Dermis microvascular lymphatic vessel endothelial cell (primary cell): Measurements from ENCODE around the gene SPRED1. TPM values are rescaled to one million over a fixed set of nuclear protein-coding genes. Genes with fewer than 3 reads are reported as not detected.

ENCODE experiments used
- DNase-seq, 2 donors: peaks; one replicate each; pipeline versions ENCODE4 v3.0.0 to v3.0.0-alpha.2; 2010; ENCODE audit warnings: low read depth in 2 of 2
- total RNA-seq: library from RNA; depleted of rRNA; stranded (reverse); fragments of >200 nt; gene quantifications from 2 replicates; pipeline ENCODE4 v1.2.1, GENCODE V29; 2014

SPRED1 gene
- total RNA-seq, 1 donor from 2014 or later: 15.8 TPM

DNA sequence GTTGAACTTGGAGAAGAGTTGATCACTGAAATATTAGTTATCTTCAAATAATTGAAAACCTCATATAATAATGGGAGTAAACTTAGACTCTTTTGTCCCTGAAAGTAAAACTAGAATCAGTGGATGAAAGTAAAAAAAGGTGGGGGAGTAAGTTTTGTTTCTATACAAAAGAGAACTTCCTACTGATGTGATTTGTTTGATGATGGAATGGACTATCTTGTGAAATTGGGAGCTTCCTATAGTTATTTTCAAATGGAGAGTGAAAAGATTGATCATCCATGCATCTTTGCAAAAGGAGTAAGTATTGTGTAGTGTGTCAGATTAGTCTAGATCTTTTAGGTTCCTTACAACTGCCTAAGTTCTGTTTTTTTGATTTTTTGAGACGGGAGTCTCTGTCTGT is 28.4 kb downstream of the SPRED1 start:
- DNase-seq: no peak

DNA sequence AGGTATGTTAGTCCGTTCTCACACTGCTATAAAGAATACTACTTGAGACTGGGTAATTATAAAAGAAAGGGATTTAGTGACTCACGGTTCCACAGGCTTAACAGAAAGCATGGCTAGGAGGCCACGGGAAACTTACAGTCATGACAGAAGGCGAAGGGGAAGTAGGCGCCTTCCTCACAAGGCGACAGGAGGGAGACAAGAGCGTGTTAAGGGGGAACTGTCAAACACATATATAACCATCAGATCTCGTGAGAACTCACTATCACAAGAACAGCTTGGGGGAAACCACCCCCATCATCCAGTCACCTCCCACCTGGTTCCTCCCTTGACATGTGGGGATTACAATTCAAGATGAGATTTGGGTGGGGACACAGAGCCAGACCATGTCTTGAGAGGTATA is 30.4 kb downstream of the SPRED1 start:
- DNase-seq: no peak

DNA sequence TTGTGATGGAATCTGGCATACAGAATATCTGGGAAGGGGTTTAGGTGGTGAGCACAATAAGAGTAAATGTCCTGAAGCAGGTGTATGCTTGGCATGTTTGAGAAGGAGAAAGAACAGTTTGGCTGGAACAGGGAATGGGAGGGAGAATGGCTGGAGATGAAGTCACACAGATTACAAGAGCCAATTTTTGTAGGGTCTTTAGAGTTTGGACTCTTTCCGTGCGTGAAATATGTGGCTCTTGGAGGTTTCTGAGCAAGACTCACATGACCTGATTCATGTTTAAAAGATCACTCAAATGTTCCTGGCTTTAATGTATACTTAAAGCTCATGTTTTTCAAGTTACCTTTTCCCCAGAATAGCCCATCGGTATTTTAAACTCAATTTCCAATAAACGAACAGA is 32.8 kb downstream of the SPRED1 start:
- DNase-seq: no peak

DNA sequence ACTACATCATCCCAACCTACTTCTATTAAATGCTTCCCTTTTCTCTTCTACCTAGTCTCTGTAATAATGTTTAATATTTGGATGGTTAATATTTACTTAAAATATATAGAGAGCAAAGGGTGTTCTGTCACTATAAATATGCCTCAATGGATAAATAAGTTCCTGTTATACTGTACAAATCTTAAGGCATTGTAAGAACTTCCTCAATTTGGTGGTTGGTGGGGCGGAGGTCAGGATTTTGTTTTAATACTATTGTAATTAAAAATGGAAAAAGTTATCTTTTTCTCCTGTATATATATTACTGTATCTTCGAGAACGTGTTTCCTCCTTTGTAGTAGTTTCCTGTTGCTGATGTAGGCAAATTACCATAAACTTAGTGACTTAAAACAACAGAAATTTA is 41.5 kb downstream of the SPRED1 start:
- DNase-seq: no peak

DNA sequence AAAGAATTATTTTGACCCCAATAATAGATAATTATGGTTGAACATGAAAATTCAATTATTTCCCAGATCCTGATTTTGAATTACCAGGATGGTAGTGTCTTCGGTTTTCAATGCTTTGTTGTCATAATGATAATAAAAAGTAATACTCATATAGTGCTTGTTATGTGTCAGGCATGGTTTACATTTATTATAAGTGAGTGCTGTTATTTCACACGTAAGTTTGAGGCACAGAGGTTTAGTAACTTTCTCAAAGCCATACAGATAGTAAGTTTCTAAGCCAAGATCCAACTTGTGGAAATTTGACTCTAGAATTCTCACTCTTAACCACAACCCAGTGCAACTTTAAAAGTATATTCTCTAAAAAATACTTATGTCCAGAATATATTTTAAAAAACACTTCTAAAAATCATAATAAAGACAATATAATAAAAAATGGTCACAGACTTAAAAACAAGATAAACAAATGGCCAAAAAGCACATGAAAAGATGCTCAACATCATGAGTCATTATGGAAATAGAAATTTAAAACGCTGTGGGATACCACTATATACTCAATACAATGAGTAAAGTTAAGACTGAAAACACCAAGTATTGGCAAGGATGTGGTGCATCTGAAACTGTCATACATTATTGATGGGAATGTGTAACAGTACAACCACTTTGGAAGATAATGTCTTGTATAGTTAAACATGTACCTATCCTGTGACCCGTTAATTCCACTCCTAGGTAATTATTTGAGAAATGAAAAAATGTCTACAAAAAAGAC is 45.2 kb downstream of the SPRED1 start:
- no peak for DNase-seq

DNA sequence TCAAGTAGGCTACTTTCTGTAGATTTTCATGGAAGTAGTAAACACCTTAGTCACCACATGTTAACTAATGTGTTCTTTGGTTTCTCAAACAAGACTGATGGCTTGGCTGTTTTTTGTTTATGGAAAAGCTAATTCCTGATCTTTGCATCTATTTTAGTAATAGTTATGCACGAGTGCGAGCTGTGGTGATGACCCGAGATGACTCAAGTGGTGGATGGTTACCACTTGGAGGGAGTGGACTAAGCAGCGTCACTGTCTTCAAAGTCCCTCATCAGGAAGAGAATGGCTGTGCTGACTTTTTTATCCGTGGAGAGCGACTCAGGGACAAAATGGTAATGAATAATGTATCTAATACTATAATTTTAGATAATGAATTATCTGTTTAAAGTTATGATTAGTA is 46.6 kb downstream of the SPRED1 start:
- DNase-seq: no peak

DNA sequence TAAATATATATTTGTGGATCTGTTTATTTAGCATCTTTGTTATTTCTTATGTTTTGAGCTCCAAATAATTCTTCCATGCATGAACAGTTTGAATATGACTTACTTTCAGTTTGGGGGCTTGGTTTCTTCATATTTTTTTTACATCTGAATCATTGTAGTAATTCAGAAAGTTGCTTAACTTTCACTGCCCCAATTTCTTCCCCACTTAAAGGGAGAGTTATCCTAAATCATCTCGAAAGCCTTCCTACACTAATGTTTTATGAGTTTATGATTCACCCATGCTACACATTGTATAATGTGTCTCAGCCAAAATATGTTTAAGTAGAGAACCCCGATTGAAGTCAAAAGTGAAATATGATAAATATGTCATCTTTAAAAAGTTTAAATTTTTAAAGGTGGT is 47.8 kb downstream of the SPRED1 start:
- DNase-seq: no peak

DNA sequence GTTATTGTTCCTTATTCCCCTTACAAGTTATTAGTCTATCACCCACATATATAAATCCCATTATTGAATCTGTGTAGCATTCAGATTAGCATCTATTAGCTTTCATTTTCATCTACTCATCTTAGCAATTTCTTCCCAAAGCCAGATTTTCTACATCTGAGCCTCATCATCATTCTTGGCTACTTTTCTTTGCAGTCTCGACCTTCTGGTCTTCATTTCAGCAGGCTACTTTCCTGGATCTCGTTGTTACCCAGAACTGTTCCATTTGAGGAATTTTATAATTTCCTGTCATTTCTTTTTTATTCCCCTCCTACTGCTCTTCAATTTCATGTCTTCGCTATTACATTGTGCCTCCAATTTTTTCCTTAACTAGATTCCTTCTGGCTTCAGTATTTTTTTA is 51.8 kb downstream of the SPRED1 start:
- no peak for DNase-seq

DNA sequence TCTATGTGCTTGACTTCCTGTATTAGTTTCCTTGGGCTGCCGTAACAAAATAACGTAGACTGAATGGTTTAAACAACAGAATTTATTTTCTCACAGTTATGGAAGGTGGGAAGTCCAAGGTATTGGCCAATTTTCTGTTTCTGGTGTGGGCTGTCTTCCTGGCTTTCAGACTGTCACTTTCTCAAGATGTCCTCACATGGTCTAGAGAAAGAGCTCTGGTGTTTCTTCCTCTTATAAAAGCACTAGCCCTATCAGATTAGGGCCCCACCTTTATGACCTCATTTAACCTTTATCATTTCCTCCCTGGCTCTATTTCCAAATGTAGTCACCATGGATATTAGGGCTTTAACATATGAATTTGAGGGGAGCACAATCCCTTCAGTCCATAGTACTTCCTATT is 54.6 kb downstream of the SPRED1 start:
- DNase-seq: peak in 1 of 2 donors; percentile 7

DNA sequence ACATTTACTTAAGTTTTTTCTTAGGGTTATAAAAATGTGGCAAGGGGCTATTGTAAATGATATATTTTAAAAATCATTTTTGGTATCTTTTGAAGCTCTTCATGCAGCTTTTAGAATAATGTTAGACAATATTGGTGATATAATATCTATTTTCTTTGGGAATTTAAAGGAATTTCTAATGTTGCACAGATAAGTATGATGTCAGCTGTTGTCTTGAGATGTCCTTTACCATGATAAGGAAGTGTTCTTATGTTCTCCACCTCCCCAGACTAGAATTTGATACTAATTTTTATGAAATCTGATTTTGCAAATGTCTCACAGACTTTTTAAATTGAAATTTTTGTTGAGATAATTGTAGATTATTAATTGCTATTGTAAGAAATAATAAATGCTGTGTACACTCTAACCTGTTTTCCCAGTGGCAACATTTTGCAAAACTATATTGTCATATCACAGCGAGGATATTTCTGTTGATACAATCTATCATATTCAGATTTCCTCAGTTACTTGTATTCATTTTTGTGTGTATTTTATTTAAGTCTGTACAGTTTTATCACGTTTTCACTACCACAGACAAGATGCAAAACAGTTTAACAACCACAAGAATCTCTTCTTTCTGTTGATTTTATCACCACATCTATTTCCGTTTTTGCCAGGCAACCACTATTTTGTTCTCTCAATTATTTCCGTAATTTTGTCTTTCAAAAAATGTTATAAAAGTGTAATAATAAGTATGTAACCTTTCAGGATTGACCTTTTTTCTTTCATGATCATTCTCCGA is 55.4 kb downstream of the SPRED1 start:
- no peak for DNase-seq

DNA sequence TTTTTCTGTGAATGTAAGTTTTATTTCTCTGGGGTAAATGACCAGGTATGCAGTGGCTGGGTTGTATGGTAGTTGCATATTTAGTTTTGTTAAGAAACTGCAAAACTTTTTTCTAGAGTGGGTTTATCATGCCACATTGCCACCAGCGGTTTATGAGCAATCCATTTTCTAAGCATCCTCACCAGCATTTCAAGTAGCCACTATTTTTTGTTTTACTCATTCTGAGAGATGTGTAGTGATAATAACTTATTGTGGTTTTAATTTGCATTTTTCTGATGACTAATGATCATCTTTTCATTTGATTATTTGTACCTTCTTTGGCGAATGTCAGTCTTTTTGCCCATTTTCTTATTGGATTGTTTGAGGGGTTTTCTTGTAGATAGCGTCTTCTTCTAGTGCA is 56.2 kb downstream of the SPRED1 start:
- DNase-seq: no peak

DNA sequence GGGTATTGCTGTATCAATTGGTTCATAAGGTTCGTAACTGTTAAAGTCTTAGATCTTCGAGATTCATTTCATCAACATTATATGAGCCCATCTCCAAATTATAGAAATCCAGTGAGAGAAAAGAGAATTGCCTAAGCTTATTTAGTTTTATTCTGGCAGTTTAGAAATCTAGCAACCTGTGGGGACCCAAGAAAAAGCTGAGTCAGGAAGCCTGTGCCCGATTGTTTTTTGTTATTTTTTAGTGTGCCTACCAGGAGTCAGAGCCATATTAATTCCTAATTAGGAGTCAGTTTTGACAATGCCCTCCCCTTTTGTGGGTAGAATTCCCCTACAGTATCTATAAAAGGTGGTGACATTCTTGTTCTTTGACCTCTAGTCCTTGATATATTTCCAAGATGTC is 59.6 kb downstream of the SPRED1 start:
- no peak for DNase-seq

DNA sequence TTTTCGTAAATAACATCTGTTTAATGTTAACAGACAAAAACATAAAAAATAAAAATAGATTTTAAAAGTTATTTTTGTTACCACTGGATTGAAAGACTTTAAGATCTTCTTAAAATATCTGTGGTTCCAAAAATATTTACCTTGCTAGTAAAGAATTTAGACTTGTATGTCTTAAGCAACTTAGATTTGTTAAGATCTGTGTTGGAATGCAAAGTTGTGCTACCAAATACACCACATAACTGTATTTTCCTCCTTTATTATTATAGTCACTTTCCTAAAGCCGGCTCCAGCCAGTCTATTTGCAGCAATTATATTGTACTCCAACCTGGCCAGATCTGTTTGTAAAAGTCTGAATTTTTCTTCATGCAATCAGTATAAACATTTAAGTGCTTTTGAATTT is 63.7 kb downstream of the SPRED1 start:
- DNase-seq: no peak

DNA sequence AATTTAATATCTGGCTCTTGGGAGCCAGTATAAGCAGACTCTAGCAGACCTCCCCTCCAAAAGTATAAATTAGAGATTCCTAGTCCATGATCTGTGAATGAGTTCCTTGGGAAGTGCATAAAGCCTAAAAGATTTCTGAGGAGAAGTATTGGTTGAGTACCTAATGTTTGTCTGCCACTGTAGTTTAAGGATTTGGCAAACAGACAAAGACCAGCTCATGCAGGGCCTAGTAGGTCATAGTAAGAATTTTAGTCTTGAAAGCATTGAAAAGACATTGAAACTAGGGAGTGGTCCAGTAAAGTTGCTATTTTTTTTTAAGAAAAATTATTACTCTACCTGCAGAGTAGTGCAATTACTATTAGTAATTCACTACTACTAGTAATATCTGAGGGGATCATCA is 67.5 kb downstream of the SPRED1 start:
- no peak for DNase-seq

DNA sequence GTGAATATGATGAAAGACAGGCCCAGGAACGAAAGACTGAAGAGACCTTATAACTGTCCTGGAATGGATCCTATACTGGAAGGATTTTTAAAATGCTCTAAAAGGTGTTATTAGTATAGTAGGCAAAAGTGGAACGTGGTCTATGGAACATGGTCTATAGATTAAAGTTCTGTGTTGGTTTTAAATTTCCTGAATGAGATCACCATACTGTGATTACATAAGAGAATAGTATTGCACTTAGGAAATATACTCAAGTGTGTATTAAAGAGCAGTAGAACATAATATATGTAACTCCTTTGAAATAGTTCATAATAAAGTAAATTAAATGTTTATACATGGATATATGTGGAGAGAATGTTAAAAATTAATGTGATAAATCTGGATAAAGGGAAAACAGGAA is 68.2 kb downstream of the SPRED1 start:
- no peak for DNase-seq

DNA sequence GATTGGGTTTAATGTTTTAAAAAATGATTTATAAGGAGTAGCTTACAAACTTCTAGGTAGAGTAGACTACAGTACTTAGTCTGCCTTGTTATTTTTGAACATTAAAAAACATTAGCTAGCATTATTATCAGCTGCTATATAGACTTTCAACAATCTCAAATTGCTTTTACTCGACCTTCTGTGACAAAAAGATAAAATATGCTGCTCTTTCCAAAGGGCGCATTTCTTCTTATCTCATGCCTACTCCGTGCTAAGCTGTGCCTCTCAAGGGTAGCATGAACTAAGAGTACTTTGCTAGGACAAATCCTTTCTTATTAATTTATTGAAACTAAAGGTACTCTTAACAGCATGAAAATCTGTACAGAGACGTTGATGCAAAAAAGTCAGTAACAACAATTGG is 71.3 kb downstream of the SPRED1 start:
- no peak for DNase-seq

DNA sequence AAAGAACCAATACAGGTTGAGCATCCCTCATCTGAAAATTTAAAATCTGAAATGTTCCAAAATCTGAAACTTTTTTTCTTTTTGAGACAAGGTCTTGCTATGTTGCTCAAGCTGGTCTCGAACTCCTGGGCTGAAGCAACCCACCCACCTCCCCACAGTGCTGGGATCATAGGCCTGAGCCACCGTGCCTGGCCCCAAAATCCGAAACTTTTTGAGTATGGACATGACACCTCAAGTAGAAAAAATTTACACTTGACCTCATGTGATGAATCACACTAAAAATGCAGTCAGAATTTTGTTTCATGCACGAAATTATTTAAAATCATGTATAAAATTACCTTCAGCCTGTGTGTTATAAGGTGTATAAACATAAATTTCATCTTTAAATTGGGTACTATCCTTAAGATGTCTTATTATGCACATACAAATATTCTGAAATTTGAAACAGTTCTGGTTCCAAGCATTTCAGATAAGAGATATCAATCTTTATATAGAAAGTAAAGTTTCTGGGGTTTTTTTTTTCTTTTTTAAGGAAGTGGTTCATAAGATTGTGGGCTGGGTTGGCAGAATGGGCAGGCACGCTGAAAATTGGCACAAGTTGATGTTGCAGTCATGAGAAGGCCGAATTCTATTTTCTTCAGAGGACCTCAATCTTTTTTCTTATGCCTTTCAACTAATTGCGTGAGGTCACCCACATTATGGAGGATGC is 72.5 kb downstream of the SPRED1 start:
- DNase-seq: no peak

DNA sequence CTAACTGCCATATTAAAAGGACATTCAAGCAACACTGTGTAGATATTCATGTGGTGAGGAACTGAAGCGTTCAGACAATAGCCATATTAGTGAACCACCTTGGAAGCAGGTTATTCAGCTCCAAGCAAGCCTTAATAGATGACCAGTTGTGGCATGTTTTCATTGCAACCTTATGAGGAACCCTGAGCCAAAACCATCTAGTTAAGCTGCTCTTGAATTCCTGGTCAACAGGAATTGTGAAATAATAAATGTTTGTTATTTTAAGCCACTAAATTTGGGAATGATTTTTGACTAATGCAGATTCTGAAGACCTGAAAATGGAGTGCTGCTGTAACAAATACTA is 73.0 kb downstream of the SPRED1 start:
- no peak for DNase-seq

DNA sequence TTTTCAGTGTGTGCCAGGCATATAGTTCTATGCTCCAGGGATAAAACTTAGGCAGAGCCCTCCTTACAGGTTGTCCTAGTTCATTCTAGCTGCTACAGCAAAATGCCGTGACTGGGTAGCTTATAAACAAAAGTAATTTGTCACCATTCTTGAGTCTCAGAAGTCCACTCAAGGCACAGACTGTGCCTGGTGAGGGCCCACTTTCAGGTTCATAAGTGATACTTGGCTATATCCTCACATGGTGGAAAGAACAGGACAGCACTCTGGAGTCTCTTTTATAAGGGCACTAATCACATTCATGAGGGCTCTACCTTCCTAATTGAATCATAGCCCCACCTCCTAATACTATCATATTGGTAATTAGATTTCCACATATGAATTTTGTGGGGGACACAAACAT is 80.1 kb downstream of the SPRED1 start:
- no peak for DNase-seq

DNA sequence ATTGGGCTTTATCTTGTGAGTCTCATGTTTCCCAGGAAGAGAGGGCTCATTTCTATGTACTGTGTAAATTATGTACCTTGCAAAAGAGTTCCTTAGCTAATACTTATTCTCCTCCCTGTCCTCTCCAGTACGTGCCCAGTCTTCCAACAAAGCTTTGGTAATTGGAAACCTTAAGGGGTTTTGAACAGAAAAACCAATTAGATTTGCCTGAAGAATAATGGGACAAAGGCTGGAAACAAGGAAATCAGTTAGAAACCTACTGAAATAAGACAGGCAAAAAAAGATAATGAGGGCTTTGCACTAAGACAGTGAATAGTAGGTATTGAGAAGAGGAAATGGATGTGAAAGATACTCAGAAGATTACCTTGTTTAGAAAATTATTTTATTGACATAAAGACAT is 82.5 kb downstream of the SPRED1 start:
- DNase-seq: no peak

DNA sequence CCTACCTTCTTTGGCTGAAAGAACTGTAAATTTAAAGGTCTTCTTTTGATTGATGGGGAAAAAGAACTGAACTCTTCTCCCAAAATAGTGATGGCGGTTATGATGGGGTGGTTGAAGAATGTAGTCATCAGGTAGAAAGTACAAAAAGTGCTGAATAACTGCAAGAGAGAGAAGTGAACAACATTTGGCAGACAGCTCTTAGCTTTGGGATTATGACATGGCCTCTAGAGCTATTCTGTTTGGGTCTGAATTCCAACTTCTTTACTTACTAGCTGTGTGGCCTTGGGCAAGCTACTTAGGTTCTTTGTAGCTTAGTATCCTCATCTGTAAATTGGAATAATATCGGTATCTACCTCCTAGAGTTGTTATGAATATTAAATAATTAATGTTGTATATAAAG is 91.7 kb downstream of the SPRED1 start:
- no peak for DNase-seq

DNA sequence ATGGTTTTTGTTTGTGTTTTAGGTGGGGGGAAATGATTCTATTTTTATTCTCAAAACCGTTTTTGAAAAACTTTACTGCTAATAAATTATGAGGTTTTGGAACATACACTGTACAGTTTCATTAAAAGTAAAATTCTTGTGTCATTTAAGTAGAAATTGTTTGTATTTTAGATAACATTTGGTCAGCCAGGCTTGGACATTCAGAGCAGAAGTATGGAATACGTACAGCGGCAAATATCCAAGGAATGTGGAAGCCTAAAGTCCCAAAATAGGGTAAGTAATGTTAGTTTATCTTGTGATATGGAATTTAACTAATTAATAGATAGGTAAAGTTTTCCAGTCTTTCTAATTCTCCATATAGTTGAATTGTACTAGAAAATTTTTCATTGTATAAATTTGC is 96.6 kb downstream of the SPRED1 start:
- no peak for DNase-seq

DNA sequence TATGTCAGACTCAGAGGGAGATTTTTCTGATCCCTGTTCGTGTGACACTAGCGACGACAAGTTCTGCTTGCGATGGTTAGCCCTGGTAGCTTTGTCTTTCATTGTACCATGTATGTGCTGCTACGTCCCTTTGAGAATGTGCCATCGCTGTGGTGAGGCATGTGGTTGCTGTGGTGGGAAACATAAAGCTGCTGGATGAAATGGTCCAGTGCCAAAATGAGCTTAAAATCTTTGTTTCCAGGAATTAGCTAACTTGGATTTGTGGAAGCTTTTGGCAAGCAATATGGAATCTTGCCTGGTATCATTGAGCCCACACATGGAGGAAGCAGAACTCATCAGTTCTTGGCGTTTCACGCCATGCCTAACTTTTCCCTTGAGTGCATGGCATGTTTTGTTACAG is 98.8 kb downstream of the SPRED1 start:
- DNase-seq: no peak
